Activated naive CD8-positive, alpha-beta T cell (primary cell): Measurements from ENCODE around the gene LIPK.

Experiments
- H3K27ac Mint-ChIP-seq: one replicate; pipeline ENCODE4 v1.8.0; 2021; ENCODE audit warnings: mixed read lengths
- H3K27me3 Mint-ChIP-seq: one replicate; pipeline ENCODE4 v1.8.0; 2021; ENCODE audit warnings: mixed read lengths
- H3K36me3 Mint-ChIP-seq: one replicate; pipeline ENCODE4 v1.8.0; 2021; ENCODE audit warnings: mixed read lengths
- H3K4me1 Mint-ChIP-seq: one replicate; pipeline ENCODE4 v1.8.0; 2021; ENCODE audit warnings: low read depth, mixed read lengths
- H3K4me3 Mint-ChIP-seq: one replicate; pipeline ENCODE4 v1.8.0; 2021; ENCODE audit warnings: mild to moderate bottlenecking, mixed read lengths
- H3K9me3 Mint-ChIP-seq: one replicate; pipeline ENCODE4 v1.8.0; 2021; ENCODE audit warnings: low read depth, mixed read lengths

The LIPK gene

DNA sequence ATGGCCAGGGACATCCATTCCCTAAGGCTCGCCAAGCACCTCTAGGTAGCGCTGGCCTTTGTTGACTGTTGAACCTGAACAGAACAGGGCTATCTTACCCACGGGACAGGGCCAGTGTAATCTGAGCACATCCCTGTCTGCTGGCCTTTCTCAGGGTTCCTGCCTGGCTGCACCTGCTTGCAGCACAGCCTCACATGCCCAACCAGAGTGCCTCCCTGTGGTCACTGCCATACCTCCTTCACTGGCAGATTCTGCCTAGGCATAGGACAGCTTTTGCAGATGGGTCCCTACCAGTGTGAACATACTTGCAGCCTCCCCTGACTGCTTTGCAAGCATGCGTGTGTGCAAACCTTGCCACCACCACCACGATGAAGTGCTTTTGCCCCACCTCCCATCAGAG is 38.0 kb downstream of the LIPK start:
- no peak overlapping the region for H3K4me3 Mint-ChIP-seq
- H3K4me1 Mint-ChIP-seq = no peaks in the 10 kb centered on the region
- peaks cover 9% of the 10 kb centered on the region for H3K27me3 Mint-ChIP-seq
- peaks cover 5% of the 10 kb centered on the region for H3K36me3 Mint-ChIP-seq
- peaks cover 11% of the 10 kb centered on the region for H3K9me3 Mint-ChIP-seq
- H3K27ac Mint-ChIP-seq = no peak overlapping the region

GRCh38 chr10:88745633-88746032 is 39.6 kb downstream of the LIPK start:
- Mint-ChIP-seq H3K27me3 (peaks cover 9% of the 10 kb centered on the region), H3K36me3 (peaks cover 5% of the 10 kb centered on the region), H3K4me3 (no peak overlapping the region), H3K4me1 (no peaks in the 10 kb centered on the region), H3K27ac (no peak overlapping the region), H3K9me3 (peaks cover 11% of the 10 kb centered on the region)

DNA sequence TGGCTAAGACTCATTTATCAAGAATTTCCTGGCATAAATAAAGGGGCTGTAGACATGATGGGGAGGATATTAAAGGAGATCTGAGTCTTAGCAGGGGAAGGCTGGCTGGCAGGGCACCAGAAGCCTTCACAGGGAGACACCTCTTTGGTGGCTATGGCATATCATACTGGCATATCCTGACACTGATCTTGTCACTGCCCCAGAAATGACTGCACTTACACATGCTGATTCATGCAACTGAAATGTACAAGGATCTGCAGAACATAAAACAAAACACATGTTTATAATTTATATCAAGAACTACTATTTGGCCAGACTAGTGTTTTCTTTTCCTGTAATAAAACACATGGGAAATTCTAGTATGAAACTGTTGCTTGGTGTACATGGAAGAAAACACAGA is 48.2 kb downstream of the LIPK start:
- H3K4me3 Mint-ChIP-seq = no peak overlapping the region
- peaks cover 6% of the 10 kb centered on the region for H3K4me1 Mint-ChIP-seq
- H3K27ac Mint-ChIP-seq = no peak overlapping the region
- H3K27me3 Mint-ChIP-seq = peaks cover 2% of the 10 kb centered on the region
- no peaks in the 10 kb centered on the region for H3K9me3 Mint-ChIP-seq
- H3K36me3 Mint-ChIP-seq = no peaks in the 10 kb centered on the region

DNA sequence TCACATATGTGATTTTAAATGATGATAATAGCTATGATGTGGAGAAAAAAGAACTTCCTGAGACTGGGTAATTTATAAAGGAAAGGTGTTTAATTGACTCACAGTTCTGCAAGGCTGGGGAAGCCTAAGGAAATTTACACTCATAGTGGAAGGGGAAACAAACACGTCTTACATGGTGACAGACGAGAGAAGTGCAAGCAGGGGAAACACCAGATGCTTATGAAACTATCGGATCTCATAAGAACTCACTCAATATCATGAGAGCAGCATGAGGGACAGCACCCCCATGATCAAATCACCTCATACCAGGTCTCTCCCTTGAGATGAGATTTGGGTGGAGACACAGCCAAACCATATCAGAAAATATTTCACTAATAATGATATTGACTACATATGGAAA is 49.7 kb downstream of the LIPK start:
- no peak overlapping the region for H3K27ac Mint-ChIP-seq
- H3K4me3 Mint-ChIP-seq = no peak overlapping the region
- H3K9me3 Mint-ChIP-seq = no peaks in the 10 kb centered on the region
- H3K36me3 Mint-ChIP-seq = no peaks in the 10 kb centered on the region
- H3K4me1 Mint-ChIP-seq = peaks cover 11% of the 10 kb centered on the region
- H3K27me3 Mint-ChIP-seq = peaks cover 2% of the 10 kb centered on the region

- Mint-ChIP-seq H3K27me3 (peaks cover 2% of the 10 kb centered on the region), H3K4me1 (peaks cover 11% of the 10 kb centered on the region), H3K27ac (no peak overlapping the region), H3K9me3 (no peaks in the 10 kb centered on the region), H3K36me3 (no peaks in the 10 kb centered on the region), H3K4me3 (no peak overlapping the region)
Measured at GRCh38 chr10:88756660-88757059, 50.6 kb downstream of the LIPK start.

GRCh38 chr10:88759366-88760101 is 53.5 kb downstream of the LIPK start, which contains the start of gene LIPN:
TSS of gene LIPN (plus strand) at chr10:88760020. CDS start at chr10:88761406, 1,386 bp downstream.
- Mint-ChIP-seq H3K27ac (no peak within 1 kb of the TSS), H3K4me3 (no peak within 1 kb of the TSS), H3K9me3 (no peaks in the 10 kb centered on the region), H3K4me1 (peaks cover 11% of the 10 kb centered on the region), H3K36me3 (no peaks in the 10 kb centered on the region), H3K27me3 (no peaks in the 10 kb centered on the region)

- no peaks in the 10 kb centered on the region for H3K9me3 Mint-ChIP-seq
- no peak overlapping the region for H3K4me3 Mint-ChIP-seq
- peaks cover 2% of the 10 kb centered on the region for H3K27me3 Mint-ChIP-seq
- no peak overlapping the region for H3K27ac Mint-ChIP-seq
- H3K4me1 Mint-ChIP-seq = peaks cover 5% of the 10 kb centered on the region
- H3K36me3 Mint-ChIP-seq = no peaks in the 10 kb centered on the region
Measured at GRCh38 chr10:88762906-88763305, 56.9 kb downstream of the LIPK start.

DNA sequence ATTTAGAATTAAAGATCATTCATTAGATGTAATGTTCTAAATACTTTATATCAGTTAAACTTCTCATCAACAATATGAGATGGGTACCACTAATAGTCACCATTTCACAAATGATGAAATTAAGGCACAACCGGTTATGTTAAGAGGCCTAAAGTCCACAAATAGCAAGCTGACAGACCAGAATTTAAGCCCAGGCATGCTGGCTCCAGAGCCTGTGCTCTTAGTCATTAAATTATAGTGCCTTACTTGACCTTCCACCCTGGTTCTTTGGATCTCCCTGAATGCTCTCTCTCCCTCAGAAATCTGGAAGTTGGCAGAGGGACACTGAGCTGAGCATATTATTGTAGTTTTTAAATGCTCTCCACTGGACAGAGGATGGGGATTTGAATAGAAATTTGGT is 57.4 kb downstream of the LIPK start:
- H3K27ac Mint-ChIP-seq = no peak overlapping the region
- H3K9me3 Mint-ChIP-seq = no peaks in the 10 kb centered on the region
- peaks cover 5% of the 10 kb centered on the region for H3K4me1 Mint-ChIP-seq
- no peak overlapping the region for H3K4me3 Mint-ChIP-seq
- H3K36me3 Mint-ChIP-seq = no peaks in the 10 kb centered on the region
- peaks cover 2% of the 10 kb centered on the region for H3K27me3 Mint-ChIP-seq

- Mint-ChIP-seq H3K36me3 (no peaks in the 10 kb centered on the region), H3K27me3 (peaks cover 2% of the 10 kb centered on the region), H3K9me3 (no peaks in the 10 kb centered on the region), H3K4me3 (no peak overlapping the region), H3K27ac (no peak overlapping the region), H3K4me1 (peaks cover 5% of the 10 kb centered on the region)
Measured at GRCh38 chr10:88764110-88764509, 58.1 kb downstream of the LIPK start.

- Mint-ChIP-seq H3K4me1 (no peaks in the 10 kb centered on the region), H3K27me3 (peaks cover 2% of the 10 kb centered on the region), H3K9me3 (no peaks in the 10 kb centered on the region), H3K36me3 (peaks cover 2% of the 10 kb centered on the region), H3K27ac (no peak overlapping the region), H3K4me3 (no peak overlapping the region)
Measured at GRCh38 chr10:88765816-88766215, 59.8 kb downstream of the LIPK start.

- Mint-ChIP-seq H3K36me3 (peaks cover 5% of the 10 kb centered on the region), H3K4me3 (no peak overlapping the region), H3K4me1 (no peaks in the 10 kb centered on the region), H3K9me3 (peaks cover 10% of the 10 kb centered on the region), H3K27ac (no peak overlapping the region), H3K27me3 (peaks cover 2% of the 10 kb centered on the region)
Measured at GRCh38 chr10:88769384-88769783, 63.3 kb downstream of the LIPK start.

GRCh38 chr10:88781206-88781605 is 75.2 kb downstream of the LIPK start:
- H3K9me3 Mint-ChIP-seq = no peaks in the 10 kb centered on the region
- no peaks in the 10 kb centered on the region for H3K36me3 Mint-ChIP-seq
- no peaks in the 10 kb centered on the region for H3K27me3 Mint-ChIP-seq
- H3K4me3 Mint-ChIP-seq = no peak overlapping the region
- H3K4me1 Mint-ChIP-seq = no peaks in the 10 kb centered on the region
- no peak overlapping the region for H3K27ac Mint-ChIP-seq

DNA sequence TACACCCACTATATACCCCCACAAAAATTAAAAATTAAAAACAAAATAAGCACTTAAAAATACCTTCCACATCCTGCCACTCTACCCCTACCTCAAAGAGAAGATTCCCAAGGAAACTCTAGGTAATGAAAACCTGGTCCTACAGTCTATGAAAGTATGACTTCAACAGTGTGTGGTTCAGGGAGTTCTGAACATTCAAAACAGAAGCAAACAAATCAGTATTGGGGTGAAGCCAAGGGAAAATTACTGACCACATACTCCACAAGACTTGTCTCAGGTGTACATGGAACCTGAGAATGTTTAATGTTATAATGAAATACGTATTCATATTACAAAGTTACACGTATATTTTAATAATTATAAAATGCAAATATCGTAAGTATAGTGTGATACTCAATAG is 76.2 kb downstream of the LIPK start:
- no peaks in the 10 kb centered on the region for H3K9me3 Mint-ChIP-seq
- no peaks in the 10 kb centered on the region for H3K36me3 Mint-ChIP-seq
- H3K27ac Mint-ChIP-seq = no peak overlapping the region
- no peak overlapping the region for H3K4me3 Mint-ChIP-seq
- H3K27me3 Mint-ChIP-seq = peaks cover 3% of the 10 kb centered on the region
- H3K4me1 Mint-ChIP-seq = no peaks in the 10 kb centered on the region

DNA sequence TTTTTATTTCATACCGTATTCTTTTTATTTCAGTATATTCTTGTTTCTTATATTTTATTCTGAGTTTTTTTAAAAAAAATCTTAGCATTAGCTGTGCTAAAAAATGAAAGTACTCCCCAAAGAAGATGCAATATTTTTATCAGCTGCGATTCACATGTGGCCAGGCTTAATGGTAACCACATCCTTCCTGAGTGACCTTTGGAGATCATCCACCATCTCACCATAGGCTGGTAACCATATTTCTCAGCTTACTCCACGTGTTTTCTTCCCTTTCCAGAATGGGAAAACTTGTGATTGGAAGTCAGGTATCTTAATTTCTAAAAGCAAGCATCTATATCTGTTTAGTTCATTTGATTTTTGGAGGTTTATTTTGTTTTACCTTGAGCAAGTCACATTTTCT is 77.7 kb downstream of the LIPK start:
- no peaks in the 10 kb centered on the region for H3K4me1 Mint-ChIP-seq

GRCh38 chr10:88786032-88786770 is 80.2 kb downstream of the LIPK start:
- H3K4me1 Mint-ChIP-seq = no peaks in the 10 kb centered on the region
- no peaks in the 10 kb centered on the region for H3K36me3 Mint-ChIP-seq
- no peak overlapping the region for H3K27ac Mint-ChIP-seq
- H3K4me3 Mint-ChIP-seq = no peak overlapping the region
- H3K27me3 Mint-ChIP-seq = peaks cover 3% of the 10 kb centered on the region
- no peaks in the 10 kb centered on the region for H3K9me3 Mint-ChIP-seq

More for the DNA sequence above, 77.7 kb downstream of the LIPK start:
- H3K27ac Mint-ChIP-seq = no peak overlapping the region
- H3K36me3 Mint-ChIP-seq = no peaks in the 10 kb centered on the region
- no peak overlapping the region for H3K4me3 Mint-ChIP-seq
- peaks cover 3% of the 10 kb centered on the region for H3K27me3 Mint-ChIP-seq
- H3K9me3 Mint-ChIP-seq = no peaks in the 10 kb centered on the region
